Right lobe of liver (tissue), 4 donors: ENCODE measurements around the gene ZNF485.

Experiments used
- CTCF ChIP-seq, 4 donors: fragments of 200-600 bp in 3 of 4; fragments of 450-650 bp in 1 of 4; IDR thresholded peaks; one replicate each; pipeline versions ENCODE4 v1.5.1 to v1.8.0; 2016 to 2022; ENCODE audit warnings: antibody characterized with exemption in 4 of 4, mild to moderate bottlenecking in 2 of 4
- POLR2A ChIP-seq: fragments of 450-650 bp; IDR thresholded peaks from one replicate; pipeline ENCODE4 v1.6.1; 2017; ENCODE audit warnings: antibody characterized with exemption, mild to moderate bottlenecking
- donor health status: DM: no; HTN: no; CAD: no.
- donor health status: DM: no; HTN: no; CAD: no.
- donor health status: DM: no; HTN: yes; CAD: no.

GRCh38 chr10:43666552-43666951 lies 60.3 kb downstream of the ZNF485 start:
- no peak for TF ChIP-seq CTCF (IDR thresholded peaks at IDR 0.05)
- no peak for TF ChIP-seq POLR2A
